Suppressor macrophage (primary cell): ENCODE data around the gene GNG3.
"Not testable (repeated sequence)": the region's sequence is repeated elsewhere in the genome, so short reads cannot be mapped to it uniquely, and the experiment has no call there.

Experiments
- DNase-seq, 4 experiments: peaks; one replicate each; pipeline ENCODE4 v3.0.0-alpha.2; 2020 to 2022

The GNG3 gene

GRCh38 chr11:62687508-62688396, 19.7 kb upstream of the GNG3 start:
- DNase-seq, result no peak

GRCh38 chr11:62688491-62688890, 19.0 kb upstream of the GNG3 start:
- DNase-seq, result no peak

GRCh38 chr11:62689421-62690183, 17.9 kb upstream of the GNG3 start, which contains the start of gene LRRN4CL:
Gene LRRN4CL, minus strand, starts transcription at chr11:62689530. Its CDS starts 1,022 bp downstream, at chr11:62688508.
- DNase-seq, result no peak

- not testable (repeated sequence) for DNase-seq
Observed at GRCh38 chr11:62693624-62694023, 13.9 kb upstream of the GNG3 start.

GRCh38 chr11:62694455-62695167, 12.9 kb upstream of the GNG3 start:
- DNase-seq, result peak; percentile 83 to 92 (median 86)

GRCh38 chr11:62702246-62702645, 5.2 kb upstream of the GNG3 start:
- peak; percentile 75 to 90 (median 86) for DNase-seq

- peak; percentile 18 to 59 (median 54) for DNase-seq
Observed at GRCh38 chr11:62703921-62704320, 3.6 kb upstream of the GNG3 start.

GRCh38 chr11:62705413-62705812, 2.1 kb upstream of the GNG3 start:
- peak; percentile 11 to 35 (median 31) for DNase-seq

GRCh38 chr11:62705880-62706849, 1.3 kb upstream of the GNG3 start:
- peak; percentile 96 to 99 (median 98) for DNase-seq

GRCh38 chr11:62706850-62707247, 627 bp upstream of the GNG3 start:
- no peak for DNase-seq

- no peak for DNase-seq
Observed at GRCh38 chr11:62708392-62708791, 916 bp downstream of the GNG3 start.

GRCh38 chr11:62708793-62709192, 1.3 kb downstream of the GNG3 start:
- peak in 1 of 4 experiments; percentile 35 for DNase-seq

- DNase-seq, result peak; percentile 98 to 99 (median 98)
Observed at GRCh38 chr11:62709247-62710000, 1.9 kb downstream of the GNG3 start.

GRCh38 chr11:62710001-62710345, 2.5 kb downstream of the GNG3 start:
- DNase-seq, result peak; percentile 21 to 49 (median 37)

- DNase-seq, result no peak
Observed at GRCh38 chr11:62712276-62712812, 4.9 kb downstream of the GNG3 start.

GRCh38 chr11:62712861-62713260, 5.4 kb downstream of the GNG3 start:
- DNase-seq, result no peak

- DNase-seq, result no peak
Observed at GRCh38 chr11:62713343-62713742, 5.9 kb downstream of the GNG3 start.

GRCh38 chr11:62715150-62716130, 8.0 kb downstream of the GNG3 start:
- no peak for DNase-seq

- no peak for DNase-seq
Observed at GRCh38 chr11:62716206-62716605, 8.7 kb downstream of the GNG3 start.
